HL-60 (cell line): ENCODE data around the gene KLHDC10.

Source experiments
- CTCF ChIP-seq: IDR thresholded peaks from one replicate; pipeline ENCODE4 v1.5.1; 2011; ENCODE audit warnings: low read length, control low read depth, inconsistent platforms; ENCODE audit not compliant: insufficient read depth
- GABPA ChIP-seq: IDR thresholded peaks from 2 replicates; pipeline ENCODE4 v1.6.1; 2012; ENCODE audit warnings: low read depth
- POLR2AphosphoS5 ChIP-seq: IDR thresholded peaks from 2 replicates; pipeline ENCODE4 v1.6.1; 2012; ENCODE audit warnings: low read depth
- REST ChIP-seq: IDR thresholded peaks from 2 replicates; pipeline ENCODE4 v1.6.1; 2012; ENCODE audit warnings: low read depth; ENCODE audit not compliant: insufficient replicate concordance
- SPI1 ChIP-seq: IDR thresholded peaks from 2 replicates; pipeline ENCODE4 v1.6.1; 2012; ENCODE audit warnings: low read depth, mild to moderate bottlenecking, borderline replicate concordance

- no peak for TF ChIP-seq CTCF
- TF ChIP-seq REST: no peak
- no peak for TF ChIP-seq POLR2AphosphoS5
- no peak for TF ChIP-seq SPI1
- no peak for TF ChIP-seq GABPA
These were observed 48.2 kb upstream of the KLHDC10 start for GRCh38 chr7:130022115-130022514.
